Stomach (tissue), 9 donors: ENCODE results near the gene PALD1. TPM values are rescaled to one million over a fixed set of nuclear protein-coding genes. Genes with fewer than 3 reads are reported as not detected.

Source experiments
- DNase-seq, 2 donors: peaks; one replicate each; pipeline versions ENCODE4 v3.0.0 to v3.0.0-alpha.2; 2013 to 2019
- H3K27ac ChIP-seq, 5 donors: fragments of 200-600 bp in 4 of 5; sonication (generic) in 4 of 5; one replicate each; pipeline ENCODE4 v1.5.1; 2013 to 2019; ENCODE audit warnings: mild to moderate bottlenecking in 1 of 5, moderate library complexity in 1 of 5
- H3K27me3 ChIP-seq, 3 donors: fragments of 200-600 bp; sonication (generic); one replicate each; pipeline ENCODE4 v1.5.1; 2017 to 2019; ENCODE audit warnings: mixed run types in 1 of 3
- H3K36me3 ChIP-seq, 4 donors: fragments of 200-600 bp; sonication (generic); 1 replicate in 3 of 4; 2 replicates in 1 of 4; pipeline ENCODE4 v1.5.1; 2016 to 2019
- H3K4me1 ChIP-seq, 4 donors: fragments of 200-600 bp; sonication (generic); one replicate each; pipeline ENCODE4 v1.5.1; 2016 to 2019
- H3K4me3 ChIP-seq, 4 donors: fragments of 200-600 bp; sonication (generic) in 3 of 4; one replicate each; pipeline ENCODE4 v1.5.1; 2016 to 2019; ENCODE audit warnings: mild to moderate bottlenecking in 1 of 4
- H3K9me3 ChIP-seq, 4 donors: fragments of 200-600 bp; sonication (generic); one replicate each; pipeline ENCODE4 v1.5.1; 2016 to 2019
- EP300 ChIP-seq: sonication (generic); formaldehyde crosslinking; IDR thresholded peaks from one replicate; pipeline ENCODE4 v1.6.1; 2017; ENCODE audit warnings: antibody characterized with exemption
- POLR2A ChIP-seq, 4 donors: fragments of 450-650 bp; IDR thresholded peaks; one replicate each; pipeline ENCODE4 v1.6.1; 2016; ENCODE audit warnings: antibody characterized with exemption in 4 of 4, control low read depth in 2 of 4, mild to moderate bottlenecking in 1 of 4, moderate library complexity in 1 of 4
- POLR2AphosphoS5 ChIP-seq, 3 donors: sonication (generic); formaldehyde crosslinking; IDR thresholded peaks; one replicate each; pipeline ENCODE4 v1.6.1; 2016; ENCODE audit warnings: antibody characterized with exemption in 3 of 3
- WGBS, 5 donors: extraction: QIAGEN DNeasy Blood & Tissue Kit in 3 of 5; methylation state at CpG; one replicate each; pipeline versions ENCODE4 v1.1.5 to v1.1.7; 2013 to 2018; 5-methylcytosine and 5-hydroxymethylcytosine counted together
- intact Hi-C: fragments of 100-400 bp; cut with DNase I; formaldehyde crosslinking; loops from one replicate; pipeline ENCODE4 v1.15.1; 2023; ENCODE audit warnings: low total_unique reads
- polyA plus RNA-seq, 3 donors: library from polyadenylated mRNA; stranded (reverse); fragments of 200-250 nt; gene quantifications; one replicate each; pipeline ENCODE4 v1.2.3, GENCODE V29; 2013
- total RNA-seq, 5 donors: library from RNA; depleted of rRNA; stranded (reverse); fragments of >200 nt; gene quantifications; one replicate each; pipeline versions ENCODE4 v1.1.0 to v1.2.3, GENCODE V29; 2014 to 2016
- TF ChIP-seq, protein P1 (sequence below), 7 experiments: fragments of 450-650 bp in 4 of 7; fragments of 200-600 bp in 3 of 7; sonication (generic) in 3 of 7; IDR thresholded peaks; one replicate each; pipeline ENCODE4 v1.5.1; 2016 to 2019; ENCODE audit warnings: antibody characterized with exemption in 7 of 7, control low read depth in 2 of 7, mild to moderate bottlenecking in 1 of 7
- donor health status: healthy with polysubstance abuse.
- donor health status: Bipolar disorder and iron deficiency.
- donor health status: healthy.

The PALD1 gene
- total and polyA plus RNA-seq, 8 donors, result 2.4 to 25.1 (median 4.0) TPM

DNA sequence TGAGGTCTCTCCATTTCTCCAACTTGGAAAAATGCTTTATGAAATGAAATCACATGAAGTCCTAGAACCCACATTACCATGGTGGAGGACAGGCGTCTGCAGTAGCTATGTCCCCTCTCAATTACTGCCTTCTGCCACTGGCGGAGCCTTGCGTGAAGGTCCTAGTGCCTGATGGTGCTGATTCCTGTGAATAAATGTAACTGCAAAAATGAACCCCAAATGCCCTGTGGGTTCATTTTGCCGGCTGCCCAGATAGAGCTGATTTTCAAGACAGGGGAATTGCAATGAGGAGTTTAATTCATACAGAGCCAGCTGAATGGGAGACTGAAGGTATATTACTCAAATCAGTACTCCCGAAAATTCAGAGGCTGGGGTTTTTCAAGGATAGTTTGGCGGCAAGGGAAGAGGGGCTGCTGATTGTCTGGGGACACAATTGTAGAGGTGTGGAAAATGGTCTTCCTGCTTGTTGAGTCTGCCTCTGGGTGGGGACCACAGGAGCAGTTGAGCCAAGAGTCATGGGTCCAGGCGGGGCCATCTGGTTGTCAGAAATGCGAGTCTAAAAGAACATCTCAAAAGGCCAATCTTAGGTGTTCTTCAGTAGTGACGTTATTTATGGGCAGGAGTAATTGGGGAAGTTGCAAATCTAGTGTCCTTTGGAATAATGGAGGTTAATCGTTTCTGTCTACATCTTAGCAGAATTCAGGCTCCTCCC, 110.4 kb downstream of the PALD1 start:
- Histone ChIP-seq H3K4me3 (no peak overlapping the region), H3K9me3 (no peaks in the 10 kb centered on the region), H3K27me3 (peaks cover 0 to 4% (median 0%) of the 10 kb centered on the region in 3 donors), H3K36me3 (no peaks in the 10 kb centered on the region), H3K27ac (peak overlapping the region in 3 of 5 donors; percentile 16 to 31 (median 23)), H3K4me1 (peaks cover 0 to 18% (median 13%) of the 10 kb centered on the region in 4 donors)
- TF ChIP-seq EP300, result no peak
- 70 to 85% (median 78%) methylated on average over 9 to 10 of the region's 10 CpGs for WGBS, 5 donors
- DNase-seq, result peak in 1 of 2 donors; percentile 8
- intact Hi-C loops, result no loop called here

DNA sequence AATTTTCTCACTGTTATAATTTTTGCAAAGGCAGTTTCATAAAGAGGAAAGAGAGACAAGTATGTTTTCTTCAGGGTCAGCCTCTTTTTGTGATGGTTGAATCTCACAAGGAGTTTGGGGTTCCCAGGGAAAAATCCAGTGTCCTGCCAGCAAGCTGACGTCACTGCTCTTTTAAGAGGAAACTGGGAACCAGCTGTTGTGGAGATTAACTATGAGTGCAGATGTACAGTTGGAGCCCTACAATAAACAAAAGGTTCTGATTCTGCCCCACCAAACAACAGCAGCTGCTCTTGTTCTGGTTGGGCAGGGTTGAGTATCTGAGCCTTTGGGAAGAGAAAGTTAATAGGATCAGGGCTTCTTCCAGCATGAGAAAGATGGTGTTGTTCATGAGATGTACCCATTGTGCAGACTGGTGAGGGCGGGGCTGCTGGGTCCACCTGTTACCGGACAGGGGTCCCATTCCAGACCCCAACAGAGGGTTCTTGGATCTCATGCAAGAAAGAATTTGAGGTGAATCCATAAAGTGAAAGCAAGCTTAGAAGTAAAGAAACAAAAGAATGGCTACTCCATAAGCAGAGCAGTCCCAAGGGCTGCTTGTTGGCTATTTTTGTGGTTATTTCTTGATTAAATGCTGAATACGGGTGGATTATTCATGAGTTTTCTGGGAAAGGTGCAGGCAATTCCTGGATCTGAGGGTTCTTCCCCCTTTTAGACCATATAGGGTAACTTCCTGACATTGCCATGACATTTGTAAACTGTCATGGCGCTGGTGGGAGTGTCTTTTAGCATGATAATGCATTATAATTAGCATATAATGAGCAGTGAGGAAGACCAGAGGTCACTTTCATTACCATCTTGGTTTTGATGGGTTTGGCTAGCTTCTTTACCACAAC, 111.4 kb downstream of the PALD1 start:
- peaks cover 0 to 4% (median 0%) of the 10 kb centered on the region in 3 donors for H3K27me3 ChIP-seq
- TF ChIP-seq POLR2AphosphoS5 (IDR thresholded peaks at IDR 0.05), result no peak
- TF ChIP-seq, protein P1, sequence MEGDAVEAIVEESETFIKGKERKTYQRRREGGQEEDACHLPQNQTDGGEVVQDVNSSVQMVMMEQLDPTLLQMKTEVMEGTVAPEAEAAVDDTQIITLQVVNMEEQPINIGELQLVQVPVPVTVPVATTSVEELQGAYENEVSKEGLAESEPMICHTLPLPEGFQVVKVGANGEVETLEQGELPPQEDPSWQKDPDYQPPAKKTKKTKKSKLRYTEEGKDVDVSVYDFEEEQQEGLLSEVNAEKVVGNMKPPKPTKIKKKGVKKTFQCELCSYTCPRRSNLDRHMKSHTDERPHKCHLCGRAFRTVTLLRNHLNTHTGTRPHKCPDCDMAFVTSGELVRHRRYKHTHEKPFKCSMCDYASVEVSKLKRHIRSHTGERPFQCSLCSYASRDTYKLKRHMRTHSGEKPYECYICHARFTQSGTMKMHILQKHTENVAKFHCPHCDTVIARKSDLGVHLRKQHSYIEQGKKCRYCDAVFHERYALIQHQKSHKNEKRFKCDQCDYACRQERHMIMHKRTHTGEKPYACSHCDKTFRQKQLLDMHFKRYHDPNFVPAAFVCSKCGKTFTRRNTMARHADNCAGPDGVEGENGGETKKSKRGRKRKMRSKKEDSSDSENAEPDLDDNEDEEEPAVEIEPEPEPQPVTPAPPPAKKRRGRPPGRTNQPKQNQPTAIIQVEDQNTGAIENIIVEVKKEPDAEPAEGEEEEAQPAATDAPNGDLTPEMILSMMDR (IDR thresholded peaks at IDR 0.05), result no peak
- TF ChIP-seq POLR2A (IDR thresholded peaks at IDR 0.05), result no peak
- no peak for TF ChIP-seq EP300
- intact Hi-C loops, result no loop called here
- H3K27ac ChIP-seq, result peak overlapping the region in 3 of 5 donors; percentile 16 to 31 (median 23)
- no peaks in the 10 kb centered on the region for H3K36me3 ChIP-seq
- no peaks in the 10 kb centered on the region for H3K9me3 ChIP-seq
- 69 to 79% (median 74%) methylated on average over 5 of the region's 5 CpGs for WGBS, 5 donors
- H3K4me3 ChIP-seq, result no peak overlapping the region
- peaks cover 0 to 10% (median 7%) of the 10 kb centered on the region in 4 donors for H3K4me1 ChIP-seq
- DNase-seq, result peak; percentile 25 to 90

DNA sequence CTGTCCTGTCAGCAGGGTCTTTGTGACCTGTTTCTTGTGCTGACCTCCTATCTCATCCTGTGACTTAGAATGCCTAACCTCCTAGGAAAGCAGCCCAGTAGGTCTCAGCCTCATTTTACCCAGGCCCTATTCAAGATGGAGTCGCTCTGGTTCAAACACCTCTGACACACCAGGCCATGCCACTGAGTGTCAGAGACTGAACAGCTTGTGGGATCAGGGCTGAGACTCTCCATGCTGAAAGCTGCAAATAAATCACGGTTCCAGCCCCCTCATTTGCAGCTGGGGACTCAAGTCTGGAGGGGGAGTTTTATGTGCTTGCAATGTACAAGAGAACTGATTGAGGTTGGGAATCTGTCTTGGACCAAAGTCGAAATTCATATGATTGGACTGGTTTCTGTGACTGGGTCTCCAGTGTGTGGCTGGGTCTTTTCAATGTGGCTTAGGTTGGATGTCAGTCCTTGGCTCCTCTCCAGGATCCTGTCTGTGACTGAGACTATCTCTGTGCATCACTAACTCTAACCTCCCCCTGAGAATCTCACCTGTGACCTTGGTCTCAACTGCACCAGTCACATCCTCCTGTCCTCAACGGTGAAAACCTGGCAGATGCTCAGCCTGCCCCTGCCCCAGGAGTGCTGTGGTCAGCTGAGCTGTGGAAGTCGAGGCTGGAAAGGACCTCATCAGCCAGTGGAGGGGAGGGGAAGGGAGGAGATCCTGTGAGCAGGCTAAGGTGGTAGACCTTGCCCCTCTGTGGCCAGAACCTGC, 112.3 kb downstream of the PALD1 start:
- WGBS, 5 donors, result 62 to 80% (median 75%) methylated on average over 2 to 5 of the region's 5 CpGs
- intact Hi-C loops, result no loop called here
- TF ChIP-seq POLR2A (IDR thresholded peaks at IDR 0.05) (no peak), POLR2AphosphoS5 (IDR thresholded peaks at IDR 0.05) (no peak), EP300 (no peak)
- TF ChIP-seq, protein P1 (IDR thresholded peaks at IDR 0.05), result no peak
- H3K4me1 ChIP-seq, result peaks cover 0 to 8% (median 4%) of the 10 kb centered on the region in 4 donors
- H3K27me3 ChIP-seq, result peaks cover 0 to 4% (median 0%) of the 10 kb centered on the region in 3 donors
- H3K4me3 ChIP-seq, result no peak overlapping the region
- DNase-seq, result peak in 1 of 2 donors; percentile 17
- H3K36me3 ChIP-seq, result no peaks in the 10 kb centered on the region
- H3K27ac ChIP-seq, result no peak overlapping the region
- H3K9me3 ChIP-seq, result no peaks in the 10 kb centered on the region

DNA sequence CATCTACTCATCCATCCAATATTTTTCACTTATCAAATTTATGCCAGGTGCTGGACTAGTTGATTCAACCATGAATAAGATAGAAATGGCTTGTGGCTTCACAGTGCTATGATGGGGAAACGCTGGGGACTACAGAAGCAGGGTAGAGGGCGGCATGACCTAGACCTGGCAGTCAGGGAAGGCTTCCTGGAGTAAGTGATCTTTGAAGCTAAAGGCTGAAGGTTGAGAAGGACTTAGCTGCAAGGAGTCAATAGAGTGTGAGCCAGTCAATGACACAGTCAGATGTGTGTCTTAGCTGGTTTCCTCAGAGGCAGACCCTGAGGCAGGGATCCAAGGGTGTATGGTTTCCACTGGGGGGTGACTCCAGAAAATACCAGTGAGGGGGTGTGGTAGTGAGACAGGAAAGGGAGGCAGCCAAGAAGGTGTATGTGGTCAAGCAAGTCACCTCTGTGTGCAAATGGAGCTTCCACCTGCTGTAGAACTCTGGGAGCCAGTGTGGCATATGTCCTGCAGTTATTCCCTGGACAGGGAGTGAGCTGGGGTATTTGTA, 113.7 kb downstream of the PALD1 start:
- H3K4me3 ChIP-seq, result no peak overlapping the region
- no peak for TF ChIP-seq POLR2A (IDR thresholded peaks at IDR 0.05)
- TF ChIP-seq, protein P1 (IDR thresholded peaks at IDR 0.05), result no peak
- H3K27ac ChIP-seq, result no peak overlapping the region
- H3K36me3 ChIP-seq, result no peaks in the 10 kb centered on the region
- no peak for DNase-seq
- peaks cover 0 to 4% (median 0%) of the 10 kb centered on the region in 3 donors for H3K27me3 ChIP-seq
- intact Hi-C loops, result no loop called here
- WGBS, 5 donors, result 78 to 93% (median 85%) methylated on average over 2 of the region's 2 CpGs
- H3K4me1 ChIP-seq, result peaks cover 0 to 8% (median 4%) of the 10 kb centered on the region in 4 donors
- H3K9me3 ChIP-seq, result no peaks in the 10 kb centered on the region
